AG04450 (cell line): ENCODE data around the gene DUOXA2. TPM values are rescaled to one million over a fixed set of nuclear protein-coding genes. Genes with fewer than 3 reads are reported as not detected.
A peak's percentile ranks its signal among the peaks of the same experiment; 100 is the strongest.

ENCODE experiments used
- CTCF ChIA-PET: fragments of 300-600, 350-600 bp; formaldehyde crosslinking; extraction: SDS; loops from one replicate; lab custom pipeline; 2022; ENCODE audit warnings: antibody characterized with exemption, inconsistent platforms; lab: Charles Lee
- POLR2A ChIA-PET: fragments of 350-600 bp; formaldehyde crosslinking; extraction: SDS; loops from one replicate; lab custom pipeline; 2021; ENCODE audit warnings: antibody characterized with exemption, inconsistent platforms; lab: Yijun Ruan, JAX
- DNase-seq: peaks from one replicate; pipeline ENCODE4 v3.0.0-alpha.2; 2011; ENCODE audit warnings: low read depth, low spot score
- H3K27ac ChIP-seq: one replicate; pipeline ENCODE4 v1.5.1; 2012; ENCODE audit warnings: low read depth, low read length, control low read depth
- H3K27me3 ChIP-seq: one replicate; pipeline ENCODE4 v1.6.0; 2012; ENCODE audit warnings: low read length; ENCODE audit not compliant: control insufficient read depth, insufficient read depth
- H3K4me3 ChIP-seq: 2 replicates; pipeline ENCODE4 v1.5.1; 2011; ENCODE audit warnings: mild to moderate bottlenecking, low read depth, low read length, control low read depth
- H3K9me3 ChIP-seq: 2 replicates; pipeline ENCODE4 v1.5.1; 2012; ENCODE audit warnings: low read length; ENCODE audit not compliant: control insufficient read depth, insufficient read depth
- polyA plus RNA-seq: library from polyadenylated mRNA; depleted of rRNA; stranded (reverse); fragments of >200 nt; gene quantifications from 2 replicates; pipeline ENCODE4 v1.2.3, GENCODE V29; 2011
- TF ChIP-seq, protein P1 (sequence below): IDR thresholded peaks from 2 replicates; pipeline ENCODE4 v1.5.1; 2011; ENCODE audit warnings: low read depth, low read length, control low read depth, inconsistent platforms

DUOXA2 gene
- polyA plus RNA-seq, 1 experiment = not detected

GRCh38 chr15:45122719-45123118 is 8.6 kb downstream of the DUOXA2 start:
- Histone ChIP-seq H3K4me3 (no peak overlapping the region), H3K27me3 (peaks cover 9% of the 10 kb centered on the region), H3K27ac (no peak overlapping the region), H3K9me3 (no peaks in the 10 kb centered on the region; the same call in 1 of the 2 replicates)
- DNase-seq = no peak
- TF ChIP-seq, protein P1, sequence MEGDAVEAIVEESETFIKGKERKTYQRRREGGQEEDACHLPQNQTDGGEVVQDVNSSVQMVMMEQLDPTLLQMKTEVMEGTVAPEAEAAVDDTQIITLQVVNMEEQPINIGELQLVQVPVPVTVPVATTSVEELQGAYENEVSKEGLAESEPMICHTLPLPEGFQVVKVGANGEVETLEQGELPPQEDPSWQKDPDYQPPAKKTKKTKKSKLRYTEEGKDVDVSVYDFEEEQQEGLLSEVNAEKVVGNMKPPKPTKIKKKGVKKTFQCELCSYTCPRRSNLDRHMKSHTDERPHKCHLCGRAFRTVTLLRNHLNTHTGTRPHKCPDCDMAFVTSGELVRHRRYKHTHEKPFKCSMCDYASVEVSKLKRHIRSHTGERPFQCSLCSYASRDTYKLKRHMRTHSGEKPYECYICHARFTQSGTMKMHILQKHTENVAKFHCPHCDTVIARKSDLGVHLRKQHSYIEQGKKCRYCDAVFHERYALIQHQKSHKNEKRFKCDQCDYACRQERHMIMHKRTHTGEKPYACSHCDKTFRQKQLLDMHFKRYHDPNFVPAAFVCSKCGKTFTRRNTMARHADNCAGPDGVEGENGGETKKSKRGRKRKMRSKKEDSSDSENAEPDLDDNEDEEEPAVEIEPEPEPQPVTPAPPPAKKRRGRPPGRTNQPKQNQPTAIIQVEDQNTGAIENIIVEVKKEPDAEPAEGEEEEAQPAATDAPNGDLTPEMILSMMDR = no peak
- ChIA-PET POLR2A (no interaction called here), CTCF (interaction anchor here (0.9 to 2.8 kb wide), 4 partner anchors 40 to 335 kb away, joined by 3 to 10 read pairs (median 4); no protein-coding TSS in a partner anchor)

DNA sequence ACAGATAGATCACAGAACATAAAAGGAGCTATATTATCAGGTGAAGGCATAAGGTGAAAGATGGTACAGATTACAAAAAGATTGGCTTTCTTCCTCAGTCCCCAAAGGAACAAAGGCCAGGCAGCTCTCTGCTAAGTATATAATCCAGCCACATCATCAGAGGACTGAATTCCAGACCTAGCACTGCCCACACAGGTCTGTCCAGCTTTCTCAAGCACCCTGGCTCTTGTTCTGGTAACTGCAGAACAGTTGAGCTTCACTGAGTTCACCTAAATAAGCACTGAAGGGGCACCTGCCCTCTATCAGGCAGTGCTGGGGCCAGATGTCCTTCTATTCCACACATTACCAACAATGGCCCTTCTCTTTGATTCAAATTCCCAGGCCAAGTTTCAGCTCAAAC is 9.3 kb downstream of the DUOXA2 start:
- Histone ChIP-seq H3K9me3 (no peaks in the 10 kb centered on the region), H3K27me3 (peaks cover 15% of the 10 kb centered on the region), H3K27ac (no peak overlapping the region), H3K4me3 (no peak overlapping the region)
- no peak for DNase-seq
- ChIA-PET POLR2A (no interaction called here), CTCF (interaction anchor here (0.9 to 2.8 kb wide), 3 partner anchors 39 to 277 kb away, joined by 4 to 10 read pairs (median 4); no protein-coding TSS in a partner anchor)
- TF ChIP-seq, protein P1 = no peak

GRCh38 chr15:45126535-45127158 is 12.5 kb downstream of the DUOXA2 start:
- H3K27me3 ChIP-seq = peaks cover 42% of the 10 kb centered on the region
- no peak for DNase-seq
- CTCF ChIA-PET = interaction anchor here (0.6 to 2.7 kb wide), 21 partner anchors 8 to 432 kb away, joined by 3 to 37 read pairs (median 4); partner anchors contain the start of genes DUOX2 and DUOXA2
- H3K9me3 ChIP-seq = no peaks in the 10 kb centered on the region; the same call in 1 of the 2 replicates
- no peak overlapping the region for H3K4me3 ChIP-seq
- no peak overlapping the region for H3K27ac ChIP-seq
- POLR2A ChIA-PET = no interaction called here
- TF ChIP-seq, protein P1 = peak; percentile 64

DNA sequence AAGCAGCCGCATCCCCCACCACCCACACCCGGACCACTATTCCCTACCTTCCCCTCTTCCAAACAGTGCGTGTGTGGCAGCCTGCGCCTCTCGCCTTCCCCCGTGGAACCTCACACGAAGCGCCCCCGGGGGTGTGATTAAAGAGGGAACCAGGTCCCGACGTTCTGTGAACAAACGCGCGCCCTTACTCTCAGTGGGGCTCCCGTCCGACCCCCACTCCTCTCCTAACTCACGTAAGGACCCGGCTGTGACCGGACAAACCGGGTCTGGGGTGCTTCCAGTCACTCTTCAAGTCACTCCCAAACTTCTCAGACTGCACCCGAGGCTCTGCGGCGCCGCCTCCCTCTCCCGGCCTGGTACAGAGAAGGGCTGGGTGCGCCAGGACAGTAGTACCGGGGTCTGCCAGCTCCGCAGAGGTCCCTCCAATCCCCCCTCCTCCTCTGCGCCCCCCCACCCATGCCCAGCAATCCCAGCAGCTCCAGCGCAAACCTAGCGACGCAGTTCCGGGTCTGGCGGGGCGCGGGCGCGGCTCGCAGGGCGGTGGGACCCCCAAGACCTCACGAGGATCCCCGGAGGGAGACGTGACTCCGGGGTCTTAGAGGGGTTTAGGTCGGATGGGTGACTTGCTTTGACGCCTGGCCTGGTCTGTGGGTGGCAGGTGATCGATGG is 15.0 kb downstream of the DUOXA2 start:
- peaks cover 60% of the 10 kb centered on the region for H3K27me3 ChIP-seq
- DNase-seq = no peak
- POLR2A ChIA-PET = no interaction called here
- CTCF ChIA-PET = no interaction called here
- no peaks in the 10 kb centered on the region; the same call in 1 of the 2 replicates for H3K9me3 ChIP-seq
- TF ChIP-seq, protein P1 = no peak
- H3K27ac ChIP-seq = no peak overlapping the region
- no peak overlapping the region for H3K4me3 ChIP-seq
